Tibial nerve (tissue), 3 donors: ENCODE data around the gene ZCCHC2.

Experiments
- CTCF ChIP-seq, 5 experiments: fragments of 200-600 bp in 3 of 5; fragments of 450-650 bp in 2 of 5; sonication (generic) in 3 of 5; IDR thresholded peaks; one replicate each; pipeline ENCODE4 v1.5.1; 2016 to 2019; ENCODE audit warnings: antibody characterized with exemption in 5 of 5, mild to moderate bottlenecking in 3 of 5, moderate library complexity in 2 of 5
- POLR2A ChIP-seq, 2 donors: fragments of 450-650 bp; IDR thresholded peaks; one replicate each; pipeline ENCODE4 v1.6.1; 2017; ENCODE audit warnings: antibody characterized with exemption in 2 of 2, mild to moderate bottlenecking in 2 of 2, moderate library complexity in 2 of 2

DNA sequence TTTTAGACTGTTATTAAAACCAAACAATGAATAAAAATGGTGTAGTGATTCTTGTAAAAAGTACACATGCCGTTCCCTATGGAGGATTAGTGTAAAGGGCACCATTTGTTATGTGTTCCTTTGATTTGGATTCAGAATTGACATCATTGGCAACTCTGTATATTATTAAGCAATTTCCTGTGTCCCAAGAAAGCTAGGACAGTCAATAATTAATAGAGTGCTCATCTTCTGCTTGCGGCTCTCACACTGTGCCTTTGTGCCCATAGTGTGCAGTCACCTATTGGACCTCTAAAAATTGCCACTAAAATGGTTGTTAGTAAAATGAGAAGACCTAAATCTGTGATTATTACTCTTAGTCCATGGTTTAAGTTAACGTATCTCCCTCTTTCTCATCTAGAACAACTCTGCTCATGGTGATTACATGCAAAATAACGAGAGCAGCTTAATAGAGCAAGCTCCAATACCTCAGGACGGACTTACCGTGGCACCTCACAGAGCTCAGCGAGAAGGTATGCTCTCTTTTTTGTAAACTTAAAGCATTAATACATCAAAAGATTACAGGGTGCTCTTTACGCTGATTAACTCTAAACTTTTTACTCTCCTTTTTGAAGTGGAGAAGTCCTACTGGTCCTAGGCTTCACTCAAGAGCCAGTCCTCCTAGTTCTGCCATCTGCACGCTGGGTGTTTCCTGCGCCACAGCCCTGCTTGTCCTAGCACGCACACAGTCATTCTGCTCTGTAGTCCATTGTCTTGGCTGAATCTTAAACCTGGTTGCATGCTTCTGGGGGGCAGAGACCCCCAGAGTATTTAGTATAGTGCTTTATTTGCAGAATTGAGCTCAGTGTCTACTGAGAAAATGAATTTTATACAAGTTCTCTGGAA is 16.7 kb downstream of the ZCCHC2 start:
- TF ChIP-seq POLR2A (IDR thresholded peaks at IDR 0.05), result no peak
- no peak for TF ChIP-seq CTCF (IDR thresholded peaks at IDR 0.05)
